ENCODE data around the gene C3orf80. TPM values are rescaled to one million over a fixed set of nuclear protein-coding genes. Genes with fewer than 3 reads are reported as not detected.

Gene C3orf80
- total RNA-seq (2022; extraction: Qiagen RNA extraction), result 1.4 to 1.6 TPM (median 1.5 TPM) in 5 replicates

GRCh38 chr3:160225176-160226025 is at the start of gene C3orf80:
Gene C3orf80, plus strand, starts transcription at chr3:160225422. Its CDS starts 214 bp downstream, at chr3:160225636.

Other genes with a start within 250 kb of the C3orf80 start
- 0.98 to 1.9 TPM (median 1.3 TPM) in 5 replicates for gene IL12A, start 236.6 kb upstream of the C3orf80 start, total RNA-seq (2022; extraction: Qiagen RNA extraction)
- gene IFT80, start 173.8 kb downstream of the C3orf80 start, total RNA-seq (2022; extraction: Qiagen RNA extraction), result 9.0 to 15.6 TPM (median 11.8 TPM) in 5 replicates
- gene SMC4, start 174.2 kb downstream of the C3orf80 start, total RNA-seq (2022; extraction: Qiagen RNA extraction), result 69.5 to 121 TPM (median 89.3 TPM) in 5 replicates
- 7.2 to 10.0 TPM (median 8.9 TPM) in 5 replicates for gene TRIM59, start 224.4 kb downstream of the C3orf80 start, total RNA-seq (2022; extraction: Qiagen RNA extraction)